Brain microvascular endothelial cell (primary cell): ENCODE results near the gene DCANP1.
A peak's percentile ranks its signal among the peaks of the same experiment; 100 is the strongest.

Experiments used
- DNase-seq: peaks from one replicate; pipeline ENCODE4 v3.0.0-alpha.2; 2020
- H3K27ac ChIP-seq: fragments of 250-450 bp; sonication (Bioruptor Pico); 2 replicates; pipeline ENCODE4 v1.5.1; 2020; ENCODE audit warnings: mild to moderate bottlenecking, moderate library complexity
- H3K27me3 ChIP-seq: fragments of 250-450 bp; sonication (Bioruptor Pico); replicated peaks from 2 replicates; pipeline ENCODE4 v1.5.1; 2020; ENCODE audit warnings: mild to moderate bottlenecking
- H3K36me3 ChIP-seq: fragments of 250-450 bp; sonication (Bioruptor Pico); replicated peaks from 2 replicates; pipeline ENCODE4 v1.5.1; 2020; ENCODE audit warnings: mild to moderate bottlenecking
- H3K4me3 ChIP-seq: 2 replicates; pipeline ENCODE4 v1.5.1; 2011; ENCODE audit warnings: low read depth, mild to moderate bottlenecking, control low read depth, low read length, moderate library complexity
- in situ Hi-C: cut with HindIII; loops from 2 replicates; pipeline ENCODE4 v1.10.0; 2017; ENCODE audit warnings: low sequenced_read_pairs, low pct_ligation_motif_present
- TF ChIP-seq, protein P1 (sequence below): IDR thresholded peaks from 2 replicates; pipeline ENCODE4 v1.5.1; 2011; ENCODE audit warnings: low read depth, mild to moderate bottlenecking, moderate library complexity, low read length, control low read depth, inconsistent platforms; ENCODE audit errors: missing control alignments

Gene DCANP1

DNA sequence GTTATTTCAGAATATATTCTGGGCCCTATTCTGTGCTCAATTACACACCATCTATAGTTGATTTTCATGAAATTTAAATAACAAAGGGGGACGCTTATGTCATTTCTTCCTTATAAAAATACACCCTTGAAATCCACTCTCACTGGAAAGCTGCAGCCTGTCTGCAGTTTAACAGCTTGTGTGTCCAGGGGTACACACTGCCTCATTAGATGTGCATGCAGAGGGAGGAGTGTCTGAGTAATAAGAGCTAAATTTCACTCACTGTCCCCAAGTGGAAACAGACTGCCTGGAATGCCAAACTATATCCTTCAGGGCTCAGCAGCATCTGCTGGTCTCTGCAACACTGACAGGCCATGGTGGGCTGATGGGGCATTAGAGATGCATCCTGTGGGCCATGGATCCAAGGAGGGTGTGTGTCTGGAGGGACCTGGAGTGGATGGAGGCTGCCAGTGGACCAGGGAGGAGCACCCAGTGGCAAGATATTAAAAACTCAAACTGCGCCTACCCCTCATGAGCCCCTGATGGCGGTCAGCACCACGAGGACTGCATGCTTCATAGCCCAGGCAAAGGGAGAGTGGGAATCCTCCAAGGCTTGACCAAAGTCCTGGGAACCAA lies 20.8 kb upstream of the DCANP1 start:
- in situ Hi-C loops, result loop anchor here (10.0 kb wide), 1 partner anchor 87 kb away; no protein-coding TSS in a partner anchor
- no peak overlapping the region for H3K27ac ChIP-seq
- H3K4me3 ChIP-seq, result no peak overlapping the region
- H3K27me3 ChIP-seq, result peaks cover 34% of the 10 kb centered on the region
- H3K36me3 ChIP-seq, result no peaks in the 10 kb centered on the region
- DNase-seq, result no peak
- TF ChIP-seq, protein P1, sequence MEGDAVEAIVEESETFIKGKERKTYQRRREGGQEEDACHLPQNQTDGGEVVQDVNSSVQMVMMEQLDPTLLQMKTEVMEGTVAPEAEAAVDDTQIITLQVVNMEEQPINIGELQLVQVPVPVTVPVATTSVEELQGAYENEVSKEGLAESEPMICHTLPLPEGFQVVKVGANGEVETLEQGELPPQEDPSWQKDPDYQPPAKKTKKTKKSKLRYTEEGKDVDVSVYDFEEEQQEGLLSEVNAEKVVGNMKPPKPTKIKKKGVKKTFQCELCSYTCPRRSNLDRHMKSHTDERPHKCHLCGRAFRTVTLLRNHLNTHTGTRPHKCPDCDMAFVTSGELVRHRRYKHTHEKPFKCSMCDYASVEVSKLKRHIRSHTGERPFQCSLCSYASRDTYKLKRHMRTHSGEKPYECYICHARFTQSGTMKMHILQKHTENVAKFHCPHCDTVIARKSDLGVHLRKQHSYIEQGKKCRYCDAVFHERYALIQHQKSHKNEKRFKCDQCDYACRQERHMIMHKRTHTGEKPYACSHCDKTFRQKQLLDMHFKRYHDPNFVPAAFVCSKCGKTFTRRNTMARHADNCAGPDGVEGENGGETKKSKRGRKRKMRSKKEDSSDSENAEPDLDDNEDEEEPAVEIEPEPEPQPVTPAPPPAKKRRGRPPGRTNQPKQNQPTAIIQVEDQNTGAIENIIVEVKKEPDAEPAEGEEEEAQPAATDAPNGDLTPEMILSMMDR, result no peak

DNA sequence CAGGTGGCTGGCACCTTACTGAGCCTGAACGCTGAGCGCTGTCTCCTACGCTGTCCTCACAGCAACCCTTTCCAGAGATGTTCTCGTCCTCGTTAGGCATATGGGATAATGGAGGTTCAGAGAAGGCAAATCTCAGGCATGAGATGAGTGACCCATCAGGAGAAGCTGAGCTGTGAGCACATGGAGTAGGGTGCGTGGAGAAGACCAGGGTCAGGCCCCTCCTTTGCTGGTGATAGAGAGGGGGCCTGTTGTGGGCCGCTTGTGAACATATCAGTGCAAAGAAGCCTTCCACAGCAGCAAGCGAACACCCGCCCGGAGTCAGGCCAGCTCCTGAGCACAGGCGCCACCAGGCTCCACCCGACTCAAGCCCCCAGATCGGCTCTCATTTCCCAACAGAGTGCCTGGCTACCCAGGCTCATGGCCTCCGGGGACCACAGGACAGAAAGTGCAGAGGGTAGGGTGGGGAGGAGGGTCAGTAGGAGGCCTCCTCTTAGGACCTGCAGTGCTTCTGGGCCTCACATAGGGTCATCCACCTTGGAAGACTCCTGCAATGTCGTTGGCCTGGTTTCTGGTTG lies 20.0 kb upstream of the DCANP1 start:
- no peak overlapping the region for H3K27ac ChIP-seq
- no peaks in the 10 kb centered on the region for H3K36me3 ChIP-seq
- in situ Hi-C loops, result loop anchor here (10.0 kb wide), 1 partner anchor 88 kb away; no protein-coding TSS in a partner anchor
- TF ChIP-seq, protein P1, result no peak
- H3K4me3 ChIP-seq, result no peak overlapping the region
- H3K27me3 ChIP-seq, result peaks cover 34% of the 10 kb centered on the region
- DNase-seq, result no peak

DNA sequence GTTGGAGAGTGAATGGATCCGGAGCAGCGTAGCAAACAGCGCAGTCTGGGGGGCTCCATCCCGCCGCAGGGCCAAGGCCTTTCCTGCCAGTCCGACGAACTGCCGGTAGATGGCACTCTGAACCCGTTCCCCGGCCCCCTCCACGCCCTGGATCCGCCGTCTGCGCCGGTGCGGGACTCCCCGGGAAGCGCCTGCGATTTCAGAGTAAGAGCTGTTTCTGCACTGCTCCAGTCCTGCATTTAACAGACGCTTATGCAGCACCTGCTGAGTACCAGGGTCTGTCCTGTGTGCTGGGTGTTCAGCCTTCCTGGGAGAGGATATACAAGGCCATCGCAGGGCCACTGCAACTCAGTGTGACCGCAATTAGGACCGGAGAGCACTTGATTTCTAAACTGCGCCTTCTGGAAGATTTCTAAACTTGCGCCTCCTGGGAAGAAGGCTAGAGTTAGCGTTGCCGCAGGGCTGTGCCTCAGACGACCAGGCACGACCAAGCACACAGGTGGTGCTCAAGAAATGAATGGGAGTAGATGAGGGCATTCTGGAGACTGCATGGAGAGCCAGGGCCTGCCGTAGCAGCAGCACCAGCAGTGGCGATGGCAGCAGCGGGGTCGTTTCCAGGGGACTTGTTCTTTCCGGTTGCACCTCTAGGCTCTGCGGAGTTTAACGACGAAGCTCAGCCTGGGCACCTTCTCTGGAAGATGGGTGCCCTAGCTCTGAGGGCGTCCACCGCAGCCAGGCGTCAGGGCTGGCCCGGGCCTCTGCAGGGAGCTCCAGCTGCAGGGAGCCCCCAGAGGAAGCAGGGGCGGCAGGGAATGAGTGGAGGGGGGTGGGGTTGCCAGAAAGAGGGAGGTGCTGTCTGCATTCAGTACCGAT lies 19.3 kb upstream of the DCANP1 start:
- Histone ChIP-seq H3K4me3 (no peak overlapping the region), H3K27me3 (peaks cover 34% of the 10 kb centered on the region), H3K27ac (no peak overlapping the region), H3K36me3 (no peaks in the 10 kb centered on the region)
- TF ChIP-seq, protein P1, result peak; percentile 95
- in situ Hi-C loops, result loop anchor here (10.0 kb wide), 1 partner anchor 88 kb away; no protein-coding TSS in a partner anchor
- peak; percentile 54 for DNase-seq

DNA sequence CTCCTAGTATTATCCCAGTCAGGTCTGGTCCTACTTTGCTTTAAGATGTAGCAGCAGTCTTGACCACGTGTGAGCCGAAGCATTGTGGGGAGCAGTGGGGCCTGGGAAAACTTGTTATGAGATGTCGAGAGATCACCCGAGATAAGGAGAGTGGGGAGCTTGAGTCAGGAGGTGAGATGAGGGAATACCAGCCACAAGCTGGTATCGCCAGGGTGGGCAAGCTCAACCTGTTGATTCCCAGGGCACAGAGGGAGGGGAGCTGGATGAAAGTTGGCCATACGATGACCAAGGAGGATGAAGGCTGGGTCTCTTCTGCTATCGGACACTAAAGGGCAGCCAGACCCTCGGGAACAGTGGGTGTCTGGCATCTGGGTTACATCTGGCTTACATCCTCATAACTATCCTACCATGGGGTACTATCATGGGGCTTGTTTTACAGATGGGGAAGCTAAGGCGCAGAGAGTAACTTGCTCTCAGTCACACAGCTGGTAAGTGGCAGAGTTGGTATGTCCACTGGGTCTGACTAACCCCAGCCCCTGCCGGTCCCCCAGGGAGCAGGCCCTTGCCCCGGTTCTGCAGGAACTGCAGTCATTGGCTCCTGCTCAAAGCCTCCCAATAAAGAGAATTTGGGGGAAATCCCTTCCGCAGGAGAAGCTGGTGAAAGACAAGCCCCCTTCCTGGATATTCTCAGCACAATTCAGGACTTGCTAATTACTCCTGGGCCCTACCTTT lies 18.4 kb upstream of the DCANP1 start:
- TF ChIP-seq, protein P1, result no peak
- no peak overlapping the region for H3K4me3 ChIP-seq
- no peaks in the 10 kb centered on the region for H3K36me3 ChIP-seq
- H3K27ac ChIP-seq, result no peak overlapping the region
- peaks cover 30% of the 10 kb centered on the region for H3K27me3 ChIP-seq
- DNase-seq, result no peak
- in situ Hi-C loops, result loop anchor here (10.0 kb wide), 1 partner anchor 89 kb away; no protein-coding TSS in a partner anchor

DNA sequence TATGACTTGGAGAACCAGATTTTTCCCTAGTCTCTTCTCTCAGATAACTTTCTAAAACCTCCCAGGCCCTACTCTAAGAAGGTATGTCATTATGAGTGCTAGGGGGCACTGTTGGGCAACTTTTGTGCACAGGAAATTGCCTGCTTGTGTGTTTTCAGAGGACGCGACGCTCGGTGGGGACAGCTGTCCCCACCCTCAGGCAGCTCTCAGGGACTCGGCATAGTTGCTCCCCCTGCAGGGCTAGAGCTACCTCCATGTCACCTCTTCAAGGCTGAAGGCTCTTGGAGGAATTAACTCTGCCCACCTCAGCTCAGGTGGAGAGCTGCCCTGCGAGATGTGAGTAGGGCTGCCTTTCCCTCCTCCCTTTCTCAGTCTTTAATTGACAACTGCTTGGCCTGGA lies 15.2 kb upstream of the DCANP1 start:
- no peaks in the 10 kb centered on the region for H3K36me3 ChIP-seq
- H3K27me3 ChIP-seq, result peaks cover 32% of the 10 kb centered on the region
- H3K4me3 ChIP-seq, result no peak overlapping the region
- in situ Hi-C loops, result loop anchor here (10.0 kb wide), 1 partner anchor 92 kb away; no protein-coding TSS in a partner anchor
- DNase-seq, result peak; percentile 21
- no peak overlapping the region for H3K27ac ChIP-seq
- TF ChIP-seq, protein P1, result peak; percentile 68
